Measurements from ENCODE around the gene SCG3. TPM values are rescaled to one million over a fixed set of nuclear protein-coding genes. Genes with fewer than 3 reads are reported as not detected.

The SCG3 gene
- total and polyA plus RNA-seq, 2 of the 4 experiments (the other 2 are of a cell fraction): 0.02 TPM; not detected in 1

DNA sequence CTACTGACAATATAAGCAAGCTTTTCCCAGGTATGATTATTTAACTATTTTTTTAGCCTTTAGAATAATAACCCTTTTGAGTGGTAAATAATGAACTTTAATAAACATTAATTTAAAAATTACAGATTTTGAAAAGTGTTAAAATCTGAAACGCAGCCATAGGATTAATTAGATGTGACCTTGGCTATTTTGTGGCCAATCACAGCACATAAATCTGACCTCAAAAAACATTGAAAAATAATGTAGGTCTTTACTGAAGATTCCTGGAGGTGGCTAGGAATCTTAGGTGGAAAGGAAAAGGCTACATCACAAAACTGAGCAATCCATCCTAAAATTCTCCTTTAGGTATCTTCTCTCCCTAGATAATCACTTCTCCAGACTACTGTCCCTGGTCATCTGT, 18.1 kb downstream of the SCG3 start:
- Histone ChIP-seq H3K4me2 (ENCODE audit: low read depth, low read length) (no peak overlapping the region), H3K4me1 (ENCODE audit: control insufficient read depth, insufficient read depth, low read length) (no peaks in the 10 kb centered on the region), H3K4ac (ENCODE audit: low read depth, low read length) (no peak overlapping the region), H3K56ac (ENCODE audit: extremely low read depth, insufficient read depth, low read length) (no peak overlapping the region), H3K36me3 (ENCODE audit: control insufficient read depth, insufficient read depth, low read length) (no peaks in the 10 kb centered on the region), H2BK20ac (ENCODE audit: low read depth, low read length) (no peak overlapping the region), H3K14ac (replicated peaks; ENCODE audit: low read depth, low read length) (no peak overlapping the region), H4K20me1 (ENCODE audit: insufficient read depth, low read length) (no peaks in the 10 kb centered on the region), H3K23ac (ENCODE audit: low read depth, low read length) (no peak overlapping the region), H2AK9ac (replicated peaks; ENCODE audit: low read depth, low read length, poor library complexity) (no peak overlapping the region), H3K9me3 (ENCODE audit: control insufficient read depth, insufficient read depth, low read length) (no peaks in the 10 kb centered on the region), H3K9ac (ENCODE audit: low read depth, low read length) (no peak overlapping the region), H4K91ac (ENCODE audit: insufficient read depth, low read depth, low read length) (no peak overlapping the region), H3K27ac (ENCODE audit: insufficient read depth, low read length) (no peak overlapping the region), H2AFZ (replicated peaks; ENCODE audit: low read length, poor library complexity) (no peak overlapping the region), H3K27me3 (ENCODE audit: control insufficient read depth, insufficient read depth, low read length) (peaks cover 15% of the 10 kb centered on the region), H2BK15ac (ENCODE audit: low read depth, low read length) (no peak overlapping the region), H3K79me1 (ENCODE audit: low read depth in 1 of 2, low read length in 2 of 2) (no peaks in the 10 kb centered on the region), H3K4me3 (ENCODE audit: insufficient read depth, low read depth, low read length) (no peak overlapping the region), H2BK5ac (ENCODE audit: low read depth, low read length, poor library complexity, severe bottlenecking) (no peak overlapping the region), H3K18ac (ENCODE audit: low read depth, low read length) (no peak overlapping the region), H3K9me1 (ENCODE audit: insufficient read depth, low read length) (no peaks in the 10 kb centered on the region), H2BK120ac (ENCODE audit: low read depth, low read length) (no peak overlapping the region), H4K5ac (ENCODE audit: low read depth, low read length) (no peak overlapping the region), H2AK5ac (ENCODE audit: low read depth, low read length) (no peak overlapping the region), H4K8ac (ENCODE audit: low read depth in 2 of 2, low read length in 2 of 2) (no peak overlapping the region)
- intact Hi-C loops (cut with micrococcal nuclease): no loop called here
- DNase-seq: no peak
- BruUV-seq (replicated peaks): no TSS peak
- ChIA-PET CTCF (no interaction called here), POLR2A (ENCODE audit: unreplicated experiment) (no interaction called here)
- in situ Hi-C loops (cut with MboI; ENCODE audit: low sequenced_read_pairs): no loop called here
- WGBS, 2 experiments (ENCODE audit: extremely low coverage in 2 of 2, insufficient read length in 1 of 2): no CpG with 5 or more reads among the region's 1 CpG
- dilution Hi-C loops (cut with HindIII; ENCODE audit: low sequenced_read_pairs, unreplicated experiment): no loop called here
- no peak for ATAC-seq (ENCODE audit: low read depth)
- TF ChIP-seq, protein P1, sequence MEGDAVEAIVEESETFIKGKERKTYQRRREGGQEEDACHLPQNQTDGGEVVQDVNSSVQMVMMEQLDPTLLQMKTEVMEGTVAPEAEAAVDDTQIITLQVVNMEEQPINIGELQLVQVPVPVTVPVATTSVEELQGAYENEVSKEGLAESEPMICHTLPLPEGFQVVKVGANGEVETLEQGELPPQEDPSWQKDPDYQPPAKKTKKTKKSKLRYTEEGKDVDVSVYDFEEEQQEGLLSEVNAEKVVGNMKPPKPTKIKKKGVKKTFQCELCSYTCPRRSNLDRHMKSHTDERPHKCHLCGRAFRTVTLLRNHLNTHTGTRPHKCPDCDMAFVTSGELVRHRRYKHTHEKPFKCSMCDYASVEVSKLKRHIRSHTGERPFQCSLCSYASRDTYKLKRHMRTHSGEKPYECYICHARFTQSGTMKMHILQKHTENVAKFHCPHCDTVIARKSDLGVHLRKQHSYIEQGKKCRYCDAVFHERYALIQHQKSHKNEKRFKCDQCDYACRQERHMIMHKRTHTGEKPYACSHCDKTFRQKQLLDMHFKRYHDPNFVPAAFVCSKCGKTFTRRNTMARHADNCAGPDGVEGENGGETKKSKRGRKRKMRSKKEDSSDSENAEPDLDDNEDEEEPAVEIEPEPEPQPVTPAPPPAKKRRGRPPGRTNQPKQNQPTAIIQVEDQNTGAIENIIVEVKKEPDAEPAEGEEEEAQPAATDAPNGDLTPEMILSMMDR (conservative IDR thresholded peaks at IDR 0.05; ENCODE audit: low read depth, low read length): no peak
- TF ChIP-seq CHD1 (IDR thresholded peaks at IDR 0.05; ENCODE audit: low read depth, low read length): no peak
